Prostate gland (tissue), 2 donors: ENCODE measurements around the gene COA7. TPM values are rescaled to one million over a fixed set of nuclear protein-coding genes. Genes with fewer than 3 reads are reported as not detected.

ENCODE experiments used
- DNase-seq: peaks from one replicate; pipeline ENCODE4 v3.0.0-alpha.2; 2019; ENCODE audit warnings: low spot score
- H3K27ac ChIP-seq, 2 donors: fragments of 200-600 bp; sonication (generic); 2 replicates each; pipeline ENCODE4 v1.5.1; 2017 to 2019
- H3K27me3 ChIP-seq: fragments of 200-600 bp; sonication (generic); replicated peaks from 2 replicates; pipeline ENCODE4 v1.5.1; 2019; ENCODE audit not compliant: insufficient read depth
- H3K36me3 ChIP-seq, 2 donors: fragments of 200-600 bp; sonication (generic); 1 replicate in 1 of 2; 2 replicates in 1 of 2; pipeline versions ENCODE4 v1.5.1 to v1.8.1; 2017 to 2019
- H3K4me1 ChIP-seq: fragments of 200-600 bp; sonication (generic); replicated peaks from 2 replicates; pipeline ENCODE4 v1.5.1; 2019
- H3K4me3 ChIP-seq, 2 donors: fragments of 200-600 bp; sonication (generic); 2 replicates each; pipeline ENCODE4 v1.5.1; 2017 to 2019
- H3K9me3 ChIP-seq: fragments of 200-600 bp; sonication (generic); 2 replicates; pipeline ENCODE4 v1.5.1; 2017
- CTCF ChIP-seq, 4 experiments: fragments of 200-600 bp in 2 of 4; fragments of 450-650 bp in 2 of 4; sonication (generic) in 2 of 4; IDR thresholded peaks; 1 replicate in 3 of 4; 2 replicates in 1 of 4; pipeline ENCODE4 v1.5.1; 2016 to 2019; ENCODE audit warnings: antibody characterized with exemption in 4 of 4, mild to moderate bottlenecking in 2 of 4, moderate library complexity in 2 of 4
- POLR2A ChIP-seq: fragments of 450-650 bp; IDR thresholded peaks from one replicate; pipeline ENCODE4 v1.6.1; 2016; ENCODE audit warnings: antibody characterized with exemption, mild to moderate bottlenecking
- POLR2AphosphoS5 ChIP-seq: sonication (generic); formaldehyde crosslinking; IDR thresholded peaks from one replicate; pipeline ENCODE4 v1.6.1; 2017; ENCODE audit warnings: antibody characterized with exemption
- WGBS: methylation state at CpG from one replicate; pipeline ENCODE4 v1.1.5; 2018; 5-methylcytosine and 5-hydroxymethylcytosine counted together
- intact Hi-C: fragments of 100-400 bp; cut with DNase I; formaldehyde crosslinking; loops from one replicate; pipeline ENCODE4 v1.14.2; 2022
- total RNA-seq, 2 donors: library from RNA; depleted of rRNA; stranded (reverse); fragments of >200 nt; gene quantifications; one replicate each; pipeline ENCODE4 v1.1.0, GENCODE V29; 2016

The COA7 gene
- total RNA-seq, 2 donors from 2014 or later, result 4.4 to 9.1 TPM

GRCh38 chr1:52654063-52654462 is 44.1 kb downstream of the COA7 start:
- H3K27me3 ChIP-seq, result no peaks in the 10 kb centered on the region
- H3K27ac ChIP-seq, result no peak overlapping the region
- H3K4me1 ChIP-seq, result no peaks in the 10 kb centered on the region
- H3K9me3 ChIP-seq, result no peaks in the 10 kb centered on the region
- TF ChIP-seq POLR2AphosphoS5 (no peak), CTCF (IDR thresholded peaks at IDR 0.05) (no peak), POLR2A (no peak)
- DNase-seq, result no peak
- H3K36me3 ChIP-seq, result no peaks in the 10 kb centered on the region
- H3K4me3 ChIP-seq, result no peak overlapping the region
- intact Hi-C loops, result no loop called here

- Histone ChIP-seq H3K27ac (no peak overlapping the region), H3K9me3 (no peaks in the 10 kb centered on the region), H3K27me3 (no peaks in the 10 kb centered on the region), H3K36me3 (no peaks in the 10 kb centered on the region), H3K4me3 (no peak overlapping the region), H3K4me1 (no peaks in the 10 kb centered on the region)
- DNase-seq, result no peak
- TF ChIP-seq POLR2A (no peak), POLR2AphosphoS5 (no peak), CTCF (IDR thresholded peaks at IDR 0.05) (no peak)
- intact Hi-C loops, result no loop called here
- 96% methylated on average over 5 of the region's 5 CpGs for WGBS
Measured at GRCh38 chr1:52653207-52653849, 44.8 kb downstream of the COA7 start.

GRCh38 chr1:52651904-52652303 is 46.2 kb downstream of the COA7 start:
- WGBS, result 87% methylated on average over 1 of the region's 1 CpG
- TF ChIP-seq POLR2A (no peak), POLR2AphosphoS5 (no peak), CTCF (IDR thresholded peaks at IDR 0.05) (no peak)
- Histone ChIP-seq H3K9me3 (no peaks in the 10 kb centered on the region), H3K27ac (no peak overlapping the region), H3K36me3 (no peaks in the 10 kb centered on the region), H3K27me3 (no peaks in the 10 kb centered on the region), H3K4me1 (no peaks in the 10 kb centered on the region), H3K4me3 (no peak overlapping the region)
- no peak for DNase-seq
- intact Hi-C loops, result no loop called here

GRCh38 chr1:52645261-52645660 is 52.9 kb downstream of the COA7 start:
- H3K4me1 ChIP-seq, result no peaks in the 10 kb centered on the region
- no peaks in the 10 kb centered on the region for H3K9me3 ChIP-seq
- no peaks in the 10 kb centered on the region for H3K36me3 ChIP-seq
- no peak for DNase-seq
- TF ChIP-seq CTCF (IDR thresholded peaks at IDR 0.05), result no peak
- TF ChIP-seq POLR2AphosphoS5, result no peak
- TF ChIP-seq POLR2A, result no peak
- no peak overlapping the region for H3K27ac ChIP-seq
- H3K27me3 ChIP-seq, result no peaks in the 10 kb centered on the region
- no peak overlapping the region for H3K4me3 ChIP-seq
- intact Hi-C loops, result no loop called here
- 66% methylated on average over 6 of the region's 6 CpGs for WGBS

GRCh38 chr1:52641307-52641706 is 56.8 kb downstream of the COA7 start:
- no peak for DNase-seq
- intact Hi-C loops, result no loop called here
- TF ChIP-seq POLR2AphosphoS5 (no peak), CTCF (IDR thresholded peaks at IDR 0.05) (no peak), POLR2A (no peak)

More at GRCh38 chr1:52641307-52641706, 56.8 kb downstream of the COA7 start:
- WGBS, result 80% methylated on average over 4 of the region's 4 CpGs
- H3K27ac ChIP-seq, result no peak overlapping the region
- H3K27me3 ChIP-seq, result no peaks in the 10 kb centered on the region
- H3K36me3 ChIP-seq, result no peaks in the 10 kb centered on the region
- H3K9me3 ChIP-seq, result no peaks in the 10 kb centered on the region
- no peaks in the 10 kb centered on the region for H3K4me1 ChIP-seq
- no peak overlapping the region for H3K4me3 ChIP-seq
